ENCODE data around the gene SPIN2A. TPM values are rescaled to one million over a fixed set of nuclear protein-coding genes. Genes with fewer than 3 reads are reported as not detected.

Gene SPIN2A
- polyA plus RNA-seq, 1 donor from 2014 or later: 2.5 TPM

DNA sequence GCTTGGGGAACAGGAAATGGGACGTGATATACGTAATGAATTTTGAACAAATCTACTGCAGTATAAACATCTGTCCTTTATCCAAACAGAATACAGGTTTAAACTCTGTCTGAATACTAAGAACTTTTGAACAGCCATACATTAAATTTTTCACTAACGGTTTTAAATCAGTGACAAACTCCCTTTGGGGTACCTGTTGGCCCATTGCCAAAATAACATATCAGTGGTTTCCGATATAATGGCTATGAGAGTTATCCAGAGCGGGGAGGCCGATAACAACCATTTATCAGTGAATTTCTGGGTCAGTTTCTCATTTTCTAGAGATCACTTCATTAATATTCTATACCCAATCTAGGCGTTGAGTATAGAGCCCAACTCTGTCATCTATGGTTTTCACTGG, 5.2 kb downstream of the SPIN2A start:
- H3K36me3 ChIP-seq (ENCODE audit: insufficient read depth, low read length): no peaks in the 10 kb centered on the region
- H2AFZ ChIP-seq (ENCODE audit: low read depth, low read length): no peak overlapping the region

DNA sequence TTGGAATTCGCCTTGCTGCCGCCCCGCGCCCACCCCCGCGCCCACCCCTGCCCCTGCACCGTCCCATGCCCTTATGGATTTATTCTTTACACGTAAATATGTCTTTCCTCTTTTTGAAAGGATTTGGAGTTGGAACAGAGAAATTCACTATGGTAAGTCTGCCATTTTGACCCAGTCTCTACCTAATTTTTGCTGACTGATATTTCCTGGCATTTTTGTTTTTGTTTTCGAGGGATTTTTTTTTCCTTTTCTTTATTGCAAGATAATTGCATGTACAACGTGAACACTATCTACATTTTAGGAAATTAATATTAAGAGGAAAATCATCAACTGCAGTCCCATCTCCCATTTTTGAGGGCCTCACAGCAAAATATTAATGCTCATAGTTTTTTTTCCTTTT, 15.4 kb downstream of the SPIN2A start:
- no peaks in the 10 kb centered on the region for H3K9me3 ChIP-seq (ENCODE audit: low read length)
- TF ChIP-seq EZH2 (IDR thresholded peaks at IDR 0.05; ENCODE audit: borderline replicate concordance, insufficient read depth, low read length, poor library complexity, severe bottlenecking) (no peak), SMC3 (conservative IDR thresholded peaks at IDR 0.05; ENCODE audit: poor library complexity) (no peak), TAF1 (IDR thresholded peaks at IDR 0.05; ENCODE audit: low read depth) (no peak), POLR2AphosphoS5 (IDR thresholded peaks at IDR 0.05) (no peak), RAD21 (conservative IDR thresholded peaks at IDR 0.05) (no peak), EP300 (conservative IDR thresholded peaks at IDR 0.05; ENCODE audit: poor library complexity, severe bottlenecking) (no peak), MXI1 (conservative IDR thresholded peaks at IDR 0.05; ENCODE audit: poor library complexity, severe bottlenecking) (no peak)
- TF ChIP-seq, protein P1, sequence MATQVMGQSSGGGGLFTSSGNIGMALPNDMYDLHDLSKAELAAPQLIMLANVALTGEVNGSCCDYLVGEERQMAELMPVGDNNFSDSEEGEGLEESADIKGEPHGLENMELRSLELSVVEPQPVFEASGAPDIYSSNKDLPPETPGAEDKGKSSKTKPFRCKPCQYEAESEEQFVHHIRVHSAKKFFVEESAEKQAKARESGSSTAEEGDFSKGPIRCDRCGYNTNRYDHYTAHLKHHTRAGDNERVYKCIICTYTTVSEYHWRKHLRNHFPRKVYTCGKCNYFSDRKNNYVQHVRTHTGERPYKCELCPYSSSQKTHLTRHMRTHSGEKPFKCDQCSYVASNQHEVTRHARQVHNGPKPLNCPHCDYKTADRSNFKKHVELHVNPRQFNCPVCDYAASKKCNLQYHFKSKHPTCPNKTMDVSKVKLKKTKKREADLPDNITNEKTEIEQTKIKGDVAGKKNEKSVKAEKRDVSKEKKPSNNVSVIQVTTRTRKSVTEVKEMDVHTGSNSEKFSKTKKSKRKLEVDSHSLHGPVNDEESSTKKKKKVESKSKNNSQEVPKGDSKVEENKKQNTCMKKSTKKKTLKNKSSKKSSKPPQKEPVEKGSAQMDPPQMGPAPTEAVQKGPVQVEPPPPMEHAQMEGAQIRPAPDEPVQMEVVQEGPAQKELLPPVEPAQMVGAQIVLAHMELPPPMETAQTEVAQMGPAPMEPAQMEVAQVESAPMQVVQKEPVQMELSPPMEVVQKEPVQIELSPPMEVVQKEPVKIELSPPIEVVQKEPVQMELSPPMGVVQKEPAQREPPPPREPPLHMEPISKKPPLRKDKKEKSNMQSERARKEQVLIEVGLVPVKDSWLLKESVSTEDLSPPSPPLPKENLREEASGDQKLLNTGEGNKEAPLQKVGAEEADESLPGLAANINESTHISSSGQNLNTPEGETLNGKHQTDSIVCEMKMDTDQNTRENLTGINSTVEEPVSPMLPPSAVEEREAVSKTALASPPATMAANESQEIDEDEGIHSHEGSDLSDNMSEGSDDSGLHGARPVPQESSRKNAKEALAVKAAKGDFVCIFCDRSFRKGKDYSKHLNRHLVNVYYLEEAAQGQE (IDR thresholded peaks at IDR 0.05; ENCODE audit: borderline replicate concordance): no peak
- no peaks in the 10 kb centered on the region for H3K27me3 ChIP-seq (ENCODE audit: insufficient read depth, low read depth, low read length)
- no peaks in the 10 kb centered on the region for H3K79me2 ChIP-seq (replicated peaks; ENCODE audit: insufficient read depth, low read length)
- peak overlapping the region; percentile 58 for H3K27ac ChIP-seq (ENCODE audit: low read length)
- no peaks in the 10 kb centered on the region for H3K9me2 ChIP-seq (ENCODE audit: insufficient read depth, low read length)
- H3K4me3 ChIP-seq (ENCODE audit: low read length): peak overlapping the region; percentile 69
- H3K4me2 ChIP-seq (ENCODE audit: low read length): peak overlapping the region; percentile 55
- peak overlapping the region; percentile 21 for H2AFZ ChIP-seq (ENCODE audit: low read depth, low read length)
- H3F3A ChIP-seq (ENCODE audit: insufficient read depth, low read length, poor library complexity, severe bottlenecking): no peaks in the 10 kb centered on the region
- no peaks in the 10 kb centered on the region for H4K20me1 ChIP-seq (ENCODE audit: insufficient read depth)
- no peaks in the 10 kb centered on the region for H3K36me3 ChIP-seq (ENCODE audit: insufficient read depth, low read length)
- peak overlapping the region; percentile 73 for H3K9ac ChIP-seq (ENCODE audit: low read length)

More for the DNA sequence above, 5.2 kb downstream of the SPIN2A start:
- TF ChIP-seq EP300 (conservative IDR thresholded peaks at IDR 0.05; ENCODE audit: poor library complexity, severe bottlenecking) (no peak), RAD21 (conservative IDR thresholded peaks at IDR 0.05) (no peak), TAF1 (IDR thresholded peaks at IDR 0.05; ENCODE audit: low read depth) (no peak), SMC3 (conservative IDR thresholded peaks at IDR 0.05; ENCODE audit: poor library complexity) (no peak), POLR2AphosphoS5 (IDR thresholded peaks at IDR 0.05) (no peak), EZH2 (IDR thresholded peaks at IDR 0.05; ENCODE audit: borderline replicate concordance, insufficient read depth, low read length, poor library complexity, severe bottlenecking) (no peak), MXI1 (conservative IDR thresholded peaks at IDR 0.05; ENCODE audit: poor library complexity, severe bottlenecking) (no peak)
- TF ChIP-seq, protein P1 (IDR thresholded peaks at IDR 0.05; ENCODE audit: borderline replicate concordance): no peak
- TF ChIP-seq, protein P2, sequence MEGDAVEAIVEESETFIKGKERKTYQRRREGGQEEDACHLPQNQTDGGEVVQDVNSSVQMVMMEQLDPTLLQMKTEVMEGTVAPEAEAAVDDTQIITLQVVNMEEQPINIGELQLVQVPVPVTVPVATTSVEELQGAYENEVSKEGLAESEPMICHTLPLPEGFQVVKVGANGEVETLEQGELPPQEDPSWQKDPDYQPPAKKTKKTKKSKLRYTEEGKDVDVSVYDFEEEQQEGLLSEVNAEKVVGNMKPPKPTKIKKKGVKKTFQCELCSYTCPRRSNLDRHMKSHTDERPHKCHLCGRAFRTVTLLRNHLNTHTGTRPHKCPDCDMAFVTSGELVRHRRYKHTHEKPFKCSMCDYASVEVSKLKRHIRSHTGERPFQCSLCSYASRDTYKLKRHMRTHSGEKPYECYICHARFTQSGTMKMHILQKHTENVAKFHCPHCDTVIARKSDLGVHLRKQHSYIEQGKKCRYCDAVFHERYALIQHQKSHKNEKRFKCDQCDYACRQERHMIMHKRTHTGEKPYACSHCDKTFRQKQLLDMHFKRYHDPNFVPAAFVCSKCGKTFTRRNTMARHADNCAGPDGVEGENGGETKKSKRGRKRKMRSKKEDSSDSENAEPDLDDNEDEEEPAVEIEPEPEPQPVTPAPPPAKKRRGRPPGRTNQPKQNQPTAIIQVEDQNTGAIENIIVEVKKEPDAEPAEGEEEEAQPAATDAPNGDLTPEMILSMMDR (IDR thresholded peaks at IDR 0.05; ENCODE audit: poor library complexity, severe bottlenecking): no peak
- H3F3A ChIP-seq (ENCODE audit: insufficient read depth, low read length, poor library complexity, severe bottlenecking): no peaks in the 10 kb centered on the region
- no peaks in the 10 kb centered on the region for H3K9me2 ChIP-seq (ENCODE audit: insufficient read depth, low read length)
- H3K9ac ChIP-seq (ENCODE audit: low read length): no peak overlapping the region
- H3K9me3 ChIP-seq (ENCODE audit: low read length): no peaks in the 10 kb centered on the region
- no peaks in the 10 kb centered on the region for H3K27me3 ChIP-seq (ENCODE audit: insufficient read depth, low read depth, low read length)
- no peaks in the 10 kb centered on the region for H4K20me1 ChIP-seq (ENCODE audit: insufficient read depth)
- no peak overlapping the region for H3K27ac ChIP-seq (ENCODE audit: low read length)
- H3K4me2 ChIP-seq (ENCODE audit: low read length): no peak overlapping the region
- H3K4me3 ChIP-seq (ENCODE audit: low read length): no peak overlapping the region
- no peaks in the 10 kb centered on the region for H3K79me2 ChIP-seq (replicated peaks; ENCODE audit: insufficient read depth, low read length)
